ENCODE results near the gene CMTM5.

Gene CMTM5

GRCh38 chr14:23376482-23377197, at the start of gene CMTM5:
TSS of gene CMTM5 (plus strand) at chr14:23377046. CDS start at chr14:23377252, 206 bp downstream.
- DNase-seq = no peak

GRCh38 chr14:23327947-23328744, 48.7 kb upstream of the CMTM5 start:
- DNase-seq = peak; percentile 46

GRCh38 chr14:23335623-23336022, 41.2 kb upstream of the CMTM5 start:
- DNase-seq = no peak

GRCh38 chr14:23339506-23340268, 37.2 kb upstream of the CMTM5 start:
- no peak for DNase-seq

DNA sequence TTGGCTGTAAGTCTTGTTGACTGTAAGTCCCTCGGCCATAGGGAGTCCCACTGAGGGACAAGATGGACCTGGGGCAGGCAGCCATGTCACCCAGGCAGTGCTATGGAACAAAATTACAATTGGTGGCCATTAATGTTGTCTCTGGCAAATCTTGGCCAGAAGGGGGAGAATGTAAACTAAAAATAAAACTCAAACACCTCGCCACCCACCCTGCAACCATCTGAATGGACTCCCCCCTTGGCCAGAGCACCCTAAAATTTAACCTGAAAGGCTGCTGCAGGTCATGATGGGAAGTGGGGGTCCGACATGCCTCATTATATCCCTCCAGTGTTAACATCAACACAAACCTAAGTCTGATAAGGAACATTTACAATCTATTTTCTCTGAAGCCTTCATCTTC, 32.4 kb upstream of the CMTM5 start:
- DNase-seq = no peak

GRCh38 chr14:23345987-23346692, 30.7 kb upstream of the CMTM5 start:
- no peak for DNase-seq

- no peak for DNase-seq
Observed at GRCh38 chr14:23346693-23347405, 30.0 kb upstream of the CMTM5 start.

DNA sequence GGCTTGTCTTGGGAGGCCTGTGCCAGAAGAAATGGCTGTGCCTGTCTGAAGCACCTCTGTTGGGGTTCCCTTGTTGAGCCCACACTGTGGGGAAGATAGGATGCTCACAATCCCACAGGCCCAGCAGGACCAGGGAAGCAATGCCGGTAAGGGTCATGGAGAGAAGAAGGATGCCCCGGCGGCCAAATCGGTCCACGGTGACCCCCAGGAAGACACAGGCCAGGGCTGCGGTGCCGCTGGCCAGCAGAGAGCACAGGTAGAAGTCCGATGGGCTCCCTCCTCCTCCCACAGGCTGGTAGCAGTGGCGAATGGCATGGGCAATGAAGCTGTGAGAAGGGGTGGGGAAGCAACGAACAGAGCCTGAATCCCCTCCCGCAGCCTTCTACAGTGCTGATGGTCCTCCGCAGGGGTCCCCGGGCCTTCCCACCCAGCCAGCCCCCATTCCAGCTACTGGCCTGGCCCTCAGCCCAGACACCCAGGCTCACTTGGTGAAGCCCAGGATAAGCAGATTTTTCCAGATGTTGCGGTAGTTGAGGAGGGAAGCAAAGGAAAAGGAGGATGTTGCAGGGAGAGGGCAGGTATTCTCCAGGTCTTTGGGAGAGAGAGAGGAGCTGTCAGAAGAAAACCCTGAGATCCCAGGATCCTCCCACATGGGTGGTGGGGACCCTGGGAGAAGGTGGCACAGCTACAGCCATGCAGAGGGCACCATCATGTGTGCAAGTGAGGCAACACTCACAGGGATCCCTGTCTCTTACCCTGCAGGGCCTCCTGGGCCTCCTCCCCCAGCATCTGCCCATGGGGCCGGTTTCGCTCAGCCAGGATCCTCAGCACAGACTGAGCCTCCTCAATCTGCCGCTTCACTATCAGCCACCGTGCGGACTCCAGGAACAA, 29.2 kb upstream of the CMTM5 start:
- DNase-seq = no peak

GRCh38 chr14:23348297-23348655, 28.6 kb upstream of the CMTM5 start:
- DNase-seq = no peak

GRCh38 chr14:23349156-23349845, 27.5 kb upstream of the CMTM5 start:
- DNase-seq = no peak

DNA sequence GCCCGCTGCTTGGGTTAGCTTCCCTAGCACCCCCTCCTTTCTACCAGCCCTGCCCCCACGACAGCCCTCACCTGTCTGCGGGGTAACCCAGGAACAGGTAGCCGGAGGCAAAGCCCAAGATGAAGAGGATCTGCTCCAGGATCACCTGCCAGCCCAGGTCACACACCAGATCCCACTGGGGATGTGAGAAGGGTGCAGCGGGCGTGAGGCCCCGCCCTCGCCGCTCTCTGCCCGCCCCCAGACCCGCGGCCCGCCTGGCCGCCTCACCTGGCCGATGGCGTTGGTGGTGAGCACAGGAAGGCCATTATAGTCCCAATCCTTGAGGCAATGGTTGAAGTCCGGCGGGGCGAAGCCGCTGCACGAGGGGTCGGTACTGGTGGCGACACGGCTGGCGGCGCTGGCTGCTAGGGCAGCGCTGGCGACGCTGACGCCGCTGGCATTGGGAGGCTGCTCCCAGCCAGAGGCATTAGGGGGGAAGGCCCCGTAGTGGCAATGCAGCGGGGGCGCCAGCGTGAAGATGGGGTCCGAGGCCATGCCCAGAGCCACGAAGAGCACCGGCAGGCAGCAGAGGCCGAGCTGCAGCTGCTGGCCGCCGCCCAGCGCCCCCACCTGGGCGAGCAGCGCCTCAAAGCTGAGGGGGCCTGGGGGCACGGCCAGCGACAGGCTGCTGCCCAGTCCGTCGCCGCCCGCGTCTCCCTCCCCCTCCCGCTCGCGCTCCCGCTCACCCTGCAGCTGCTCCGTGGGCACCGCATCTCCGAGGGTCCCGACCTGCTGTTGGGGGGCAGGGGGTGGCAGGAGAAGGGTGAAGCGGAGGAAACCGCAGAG, 25.0 kb upstream of the CMTM5 start:
- DNase-seq = no peak

GRCh38 chr14:23352506-23353432, 24.1 kb upstream of the CMTM5 start, which contains the start of gene SLC22A17:
TSS of gene SLC22A17 (minus strand) at chr14:23352887.
- DNase-seq = peak; percentile 56

DNA sequence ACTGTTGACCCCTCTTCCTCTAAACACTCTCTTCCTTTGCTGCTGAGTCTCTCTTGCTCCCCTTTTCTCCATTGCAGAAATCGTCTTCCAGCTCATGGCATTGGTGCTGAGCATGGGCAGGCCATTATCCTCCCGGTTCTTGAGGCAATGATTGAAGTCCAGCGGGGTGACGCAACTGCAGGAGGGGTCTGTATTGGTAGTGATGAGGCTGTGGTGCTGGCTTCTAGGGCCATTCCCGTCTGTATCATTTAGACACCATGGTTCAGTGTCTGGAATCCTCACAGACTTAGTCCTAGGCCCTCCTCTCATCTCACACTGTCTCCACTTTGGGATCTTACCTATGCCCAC, 23.4 kb upstream of the CMTM5 start:
- DNase-seq = no peak

DNA sequence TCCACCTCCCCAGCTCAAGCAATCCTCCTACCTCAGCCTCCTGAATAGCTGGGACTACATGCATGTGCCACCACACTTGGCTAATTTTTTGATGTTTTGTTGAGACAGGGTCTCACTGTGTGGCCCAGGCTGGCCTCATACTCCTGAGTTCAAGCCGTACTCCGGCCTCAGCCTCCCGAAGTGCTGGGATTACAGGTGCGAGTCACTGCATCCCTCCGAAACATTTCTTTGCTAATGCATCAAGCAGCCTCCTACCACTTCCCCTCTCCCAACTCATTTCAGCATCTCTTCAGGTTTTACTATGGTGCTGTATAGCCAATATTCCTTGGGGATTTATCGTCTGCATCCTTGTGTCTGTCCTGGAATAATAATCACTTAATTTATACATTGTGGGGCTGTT, 21.9 kb upstream of the CMTM5 start:
- DNase-seq = no peak

DNA sequence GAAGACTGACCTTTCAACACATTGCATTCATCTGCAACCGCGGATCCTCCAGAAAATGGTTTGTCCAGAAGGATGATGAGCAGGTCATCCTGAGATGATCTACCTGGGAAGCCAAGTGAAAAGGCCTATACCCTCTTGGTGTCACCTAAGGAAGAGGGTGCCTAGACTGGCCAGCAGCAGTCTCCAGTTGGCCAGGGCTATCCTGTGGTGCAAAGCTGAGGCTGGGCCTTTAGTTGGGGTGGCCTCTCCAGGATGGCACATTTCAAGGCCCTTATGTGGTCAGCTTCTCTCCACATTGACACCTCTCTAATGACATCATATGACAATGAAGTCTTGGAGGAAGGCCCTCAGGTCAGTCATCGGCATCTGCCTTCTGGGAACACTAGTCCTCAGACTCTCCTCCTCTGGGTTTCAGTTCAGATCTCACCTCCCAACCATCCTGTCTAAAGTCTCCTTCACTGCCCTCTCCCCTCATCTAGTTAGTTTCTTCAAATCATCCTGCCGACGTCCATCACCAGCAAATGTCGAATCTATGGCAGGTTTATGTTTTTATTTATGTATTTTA, 20.9 kb upstream of the CMTM5 start:
- DNase-seq = no peak

DNA sequence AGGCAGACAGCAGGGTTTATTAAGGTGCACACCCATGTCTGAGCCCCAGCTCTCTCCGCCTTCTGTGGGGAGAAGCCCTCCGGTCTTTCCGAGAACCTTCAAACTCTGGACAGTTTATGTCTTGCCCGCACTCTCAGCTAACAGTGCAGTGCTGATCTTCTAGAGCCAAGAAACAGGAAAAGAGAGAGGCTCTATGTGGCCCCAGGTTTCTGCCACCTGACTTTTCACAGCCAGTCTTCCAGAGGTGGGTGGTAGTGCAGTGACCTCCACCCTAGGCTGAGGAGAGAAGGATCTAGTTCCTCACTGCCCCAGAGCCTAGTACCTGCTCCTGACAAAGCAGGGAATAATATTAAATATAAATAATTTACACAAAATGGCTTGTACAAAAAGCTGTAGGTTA, 20.2 kb upstream of the CMTM5 start:
- no peak for DNase-seq

- DNase-seq = no peak
Observed at GRCh38 chr14:23357261-23357660, 19.6 kb upstream of the CMTM5 start.

DNA sequence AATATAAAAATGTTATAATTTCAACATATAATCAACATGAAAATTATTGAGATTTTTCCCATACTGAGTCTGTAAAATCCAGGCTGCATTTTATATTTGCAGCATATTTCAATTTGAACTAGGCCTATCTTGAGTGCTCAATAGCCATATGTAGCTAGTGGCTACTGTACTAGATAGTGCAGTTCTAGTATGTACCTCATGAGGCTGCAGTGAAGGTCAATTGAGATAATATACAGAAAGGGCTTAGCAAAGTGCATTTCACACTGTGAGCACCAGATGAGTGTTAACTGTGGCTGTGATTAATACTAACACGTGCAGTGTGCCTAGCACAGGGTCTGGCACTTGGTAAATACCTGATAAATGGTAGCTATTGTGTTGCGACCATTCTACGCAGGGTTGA, 18.8 kb upstream of the CMTM5 start:
- DNase-seq = no peak

Data from stimulated activated CD4-positive, alpha-beta T cell treated with anti-CD3 and anti-CD28 coated beads, Interleukin-4, amount 100 ng/mL, for 1 hour (primary cell).